Hematopoietic multipotent progenitor cell (in vitro differentiated cells): ENCODE data around the gene KLF3. TPM values are rescaled to one million over a fixed set of nuclear protein-coding genes. Genes with fewer than 3 reads are reported as not detected.
"Not testable (repeated sequence)": the region's sequence is repeated elsewhere in the genome, so short reads cannot be mapped to it uniquely, and the experiment has no call there.

Source experiments
- DNase-seq, 3 donors: peaks; one replicate each; pipeline ENCODE4 v3.0.0-alpha.2; 2011 to 2015; ENCODE audit warnings: low read depth in 2 of 3, low spot score in 2 of 3
- total RNA-seq: library from RNA; depleted of rRNA; stranded (reverse); fragments of >200 nt; gene quantifications from one replicate; pipeline ENCODE4 v1.2.3, GENCODE V29; 2012

Gene KLF3
- 22.4 TPM for total RNA-seq

GRCh38 chr4:38663801-38664705, at the start of gene KLF3:
Gene KLF3, plus strand, starts transcription at chr4:38664199. Its CDS starts 16,427 bp downstream, at chr4:38680626.
- peak; percentile 78 to 95 (median 92) for DNase-seq

GRCh38 chr4:38614231-38614630, 49.8 kb upstream of the KLF3 start:
- DNase-seq, result no peak

GRCh38 chr4:38615847-38616246, 48.2 kb upstream of the KLF3 start:
- no peak for DNase-seq

- DNase-seq, result no peak
Observed at GRCh38 chr4:38618505-38618904, 45.5 kb upstream of the KLF3 start.

- no peak for DNase-seq
Observed at GRCh38 chr4:38619316-38619715, 44.7 kb upstream of the KLF3 start.

- no peak for DNase-seq
Observed at GRCh38 chr4:38620065-38620464, 43.9 kb upstream of the KLF3 start.

GRCh38 chr4:38620527-38621027, 43.4 kb upstream of the KLF3 start:
- no peak for DNase-seq

- DNase-seq, result peak in 1 of 3 donors; percentile 3
Observed at GRCh38 chr4:38621028-38621684, 42.8 kb upstream of the KLF3 start.

- no peak for DNase-seq
Observed at GRCh38 chr4:38621831-38622230, 42.2 kb upstream of the KLF3 start.

GRCh38 chr4:38622340-38622739, 41.7 kb upstream of the KLF3 start:
- not testable (repeated sequence) for DNase-seq

- DNase-seq, result no peak
Observed at GRCh38 chr4:38623260-38623659, 40.7 kb upstream of the KLF3 start.

- no peak for DNase-seq
Observed at GRCh38 chr4:38624311-38624710, 39.7 kb upstream of the KLF3 start.

- DNase-seq, result no peak
Observed at GRCh38 chr4:38625508-38625907, 38.5 kb upstream of the KLF3 start.

GRCh38 chr4:38626901-38627444, 37.0 kb upstream of the KLF3 start:
- DNase-seq, result not testable (repeated sequence)

- DNase-seq, result peak in 1 of 3 donors; percentile 21
Observed at GRCh38 chr4:38630519-38630918, 33.5 kb upstream of the KLF3 start.

GRCh38 chr4:38634047-38634759, 29.8 kb upstream of the KLF3 start:
- no peak for DNase-seq

- DNase-seq, result no peak
Observed at GRCh38 chr4:38639242-38639641, 24.8 kb upstream of the KLF3 start.

GRCh38 chr4:38641811-38642210, 22.2 kb upstream of the KLF3 start:
- DNase-seq, result no peak

GRCh38 chr4:38644201-38644600, 19.8 kb upstream of the KLF3 start:
- no peak for DNase-seq

- DNase-seq, result peak in 1 of 3 donors; percentile 76
Observed at GRCh38 chr4:38647101-38647819, 16.7 kb upstream of the KLF3 start.
